Measurements from ENCODE around the gene BMP6. TPM values are rescaled to one million over a fixed set of nuclear protein-coding genes. Genes with fewer than 3 reads are reported as not detected.

The BMP6 gene
- total RNA-seq, 4 donors from 2014 or later, result 1.8 to 7.4 (median 3.8) TPM

- Histone ChIP-seq H3K27me3 (no peaks in the 10 kb centered on the region), H3K4me1 (no peaks in the 10 kb centered on the region), H3K27ac (no peak overlapping the region), H3K4me3 (no peak overlapping the region), H3K36me3 (peaks cover 57% of the 10 kb centered on the region), H3K9me3 (no peaks in the 10 kb centered on the region)
- WGBS, result 88% methylated on average over 13 of the region's 13 CpGs
- DNase-seq (ENCODE audit: low spot score in 2 of 2), result no peak
- TF ChIP-seq POLR2A (IDR thresholded peaks at IDR 0.05), result no peak
- no peak for TF ChIP-seq EP300 (IDR thresholded peaks at IDR 0.05)
- TF ChIP-seq POLR2AphosphoS5 (IDR thresholded peaks at IDR 0.05), result no peak
- TF ChIP-seq CTCF (IDR thresholded peaks at IDR 0.05), result no peak
These were observed 154.2 kb downstream of the BMP6 start for GRCh38 chr6:7879980-7880717.

GRCh38 chr6:7880718-7881107 is 154.8 kb downstream of the BMP6 start:
- no peaks in the 10 kb centered on the region for H3K9me3 ChIP-seq
- no peak overlapping the region for H3K27ac ChIP-seq
- H3K36me3 ChIP-seq, result peaks cover 62% of the 10 kb centered on the region
- H3K4me3 ChIP-seq, result no peak overlapping the region
- no peak for DNase-seq (ENCODE audit: low spot score in 2 of 2)
- H3K27me3 ChIP-seq, result no peaks in the 10 kb centered on the region
- H3K4me1 ChIP-seq, result no peaks in the 10 kb centered on the region
- 88% methylated on average over 9 of the region's 9 CpGs for WGBS
- TF ChIP-seq POLR2A (IDR thresholded peaks at IDR 0.05) (no peak), CTCF (IDR thresholded peaks at IDR 0.05) (no peak), EP300 (IDR thresholded peaks at IDR 0.05) (no peak), POLR2AphosphoS5 (IDR thresholded peaks at IDR 0.05) (no peak)

- DNase-seq (ENCODE audit: low spot score in 2 of 2), result no peak
- Histone ChIP-seq H3K9me3 (no peaks in the 10 kb centered on the region), H3K4me1 (no peaks in the 10 kb centered on the region), H3K4me3 (no peak overlapping the region), H3K27ac (no peak overlapping the region), H3K27me3 (no peaks in the 10 kb centered on the region), H3K36me3 (peaks cover 75% of the 10 kb centered on the region)
- 77% methylated on average over 8 of the region's 8 CpGs for WGBS
- TF ChIP-seq POLR2A (IDR thresholded peaks at IDR 0.05) (no peak), EP300 (IDR thresholded peaks at IDR 0.05) (no peak), POLR2AphosphoS5 (IDR thresholded peaks at IDR 0.05) (no peak), CTCF (IDR thresholded peaks at IDR 0.05) (no peak)
These were observed 156.0 kb downstream of the BMP6 start for GRCh38 chr6:7881765-7882500.

GRCh38 chr6:7882505-7883257 is 156.8 kb downstream of the BMP6 start:
- 94% methylated on average over 19 of the region's 19 CpGs for WGBS
- H3K4me1 ChIP-seq, result no peaks in the 10 kb centered on the region
- DNase-seq (ENCODE audit: low spot score in 2 of 2), result no peak
- H3K9me3 ChIP-seq, result no peaks in the 10 kb centered on the region
- no peaks in the 10 kb centered on the region for H3K27me3 ChIP-seq
- H3K27ac ChIP-seq, result no peak overlapping the region
- no peak for TF ChIP-seq CTCF (IDR thresholded peaks at IDR 0.05)
- no peak for TF ChIP-seq POLR2A (IDR thresholded peaks at IDR 0.05)
- TF ChIP-seq EP300 (IDR thresholded peaks at IDR 0.05), result no peak
- no peak for TF ChIP-seq POLR2AphosphoS5 (IDR thresholded peaks at IDR 0.05)
- peaks cover 82% of the 10 kb centered on the region for H3K36me3 ChIP-seq
- no peak overlapping the region for H3K4me3 ChIP-seq

GRCh38 chr6:7883381-7883780 is 157.5 kb downstream of the BMP6 start:
- H3K27ac ChIP-seq, result no peak overlapping the region
- no peaks in the 10 kb centered on the region for H3K9me3 ChIP-seq
- no peak overlapping the region for H3K4me3 ChIP-seq
- TF ChIP-seq CTCF (IDR thresholded peaks at IDR 0.05) (no peak), POLR2AphosphoS5 (IDR thresholded peaks at IDR 0.05) (no peak), POLR2A (IDR thresholded peaks at IDR 0.05) (no peak), EP300 (IDR thresholded peaks at IDR 0.05) (no peak)
- H3K27me3 ChIP-seq, result no peaks in the 10 kb centered on the region
- 88% methylated on average over 8 of the region's 8 CpGs for WGBS
- no peaks in the 10 kb centered on the region for H3K4me1 ChIP-seq
- no peak for DNase-seq (ENCODE audit: low spot score in 2 of 2)
- H3K36me3 ChIP-seq, result peaks cover 89% of the 10 kb centered on the region
